ENCODE data around the gene SCYL1. TPM values are rescaled to one million over a fixed set of nuclear protein-coding genes. Genes with fewer than 3 reads are reported as not detected.

SCYL1 gene
- total RNA-seq, 1 experiment from 2014 or later = 54.7 TPM

DNA sequence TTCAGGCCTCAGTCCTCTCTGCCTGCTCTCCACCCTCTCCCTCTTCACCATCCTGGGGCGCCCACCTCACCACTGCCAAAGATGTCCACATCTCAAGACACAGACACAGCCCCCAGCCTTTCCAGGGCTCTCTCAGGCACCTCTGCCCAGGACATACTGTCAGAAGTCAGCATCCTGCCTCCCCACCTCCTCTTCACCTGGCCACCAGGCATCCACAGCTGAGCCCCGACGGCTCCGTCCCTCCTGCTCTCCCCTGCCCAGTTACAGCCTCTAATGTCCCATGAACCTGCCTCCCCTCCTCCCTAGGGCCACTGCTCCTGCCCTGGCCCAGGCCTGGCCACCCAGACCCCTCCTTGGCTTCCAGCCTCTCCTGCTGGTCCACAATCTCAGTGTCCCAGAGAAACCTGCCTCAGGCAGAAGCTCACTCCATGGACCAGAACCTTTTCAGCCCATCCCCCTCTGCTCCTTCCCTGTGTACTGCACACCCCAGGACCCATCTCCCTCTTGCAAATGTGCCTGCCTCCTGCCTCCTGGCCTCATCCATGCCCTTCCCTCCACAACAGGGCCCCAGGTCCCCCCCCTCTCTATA, 30.1 kb downstream of the SCYL1 start:
- H3K27me3 ChIP-seq (ENCODE audit: insufficient read depth, low read length) = no peaks in the 10 kb centered on the region; the same call in 1 of the 2 replicates
- no peak overlapping the region for H3K27ac ChIP-seq (ENCODE audit: insufficient read length, low read depth, low read length)
- no peak overlapping the region for H4K91ac ChIP-seq (ENCODE audit: insufficient read length, low read depth, low read length)
- H3K56ac ChIP-seq (ENCODE audit: insufficient read length, low read depth, low read length) = no peak overlapping the region
- H3K4ac ChIP-seq (ENCODE audit: low read depth, low read length) = no peak overlapping the region
- no peak overlapping the region for H4K8ac ChIP-seq (replicated peaks; ENCODE audit: insufficient read length, low read depth, low read length)
- H3T11ph ChIP-seq (ENCODE audit: low read length) = no peak overlapping the region
- Mint-ChIP-seq H3K4me3 (peak overlapping the region in 1 of 2 experiments; percentile 62; a peak in 2 of 5 replicates), H3K27ac (no peak overlapping the region), H3K9me3 (no peaks in the 10 kb centered on the region; a peak in 1 of 5 replicates), H3K27me3 (ENCODE audit: low read depth) (peaks cover 59% of the 10 kb centered on the region), H3K36me3 (ENCODE audit: insufficient read depth in 1 of 3, low read depth in 3 of 3) (no peaks in the 10 kb centered on the region), H3K4me1 (peaks cover 51 to 67% of the 10 kb centered on the region in 2 experiments)
- no peak overlapping the region for H3K14ac ChIP-seq (ENCODE audit: insufficient read depth, low read length)
- no peak for TF ChIP-seq CTCF (conservative IDR thresholded peaks at IDR 0.05)
- H3K4me2 ChIP-seq (ENCODE audit: insufficient read depth, insufficient read length, low read length) = no peak overlapping the region
- no peak overlapping the region for H3K23ac ChIP-seq (ENCODE audit: insufficient read length, low read depth, low read length)
- no peak overlapping the region for H3K9ac ChIP-seq (ENCODE audit: extremely low read depth, insufficient read length, low read length)
- H3K23me2 ChIP-seq (ENCODE audit: insufficient read length, low read depth, low read length, poor library complexity, severe bottlenecking) = no peaks in the 10 kb centered on the region
- H2BK15ac ChIP-seq (ENCODE audit: low read depth, low read length) = no peak overlapping the region
- WGBS (ENCODE audit: extremely low coverage, insufficient read length, low lambda C conversion rate) = no CpG with 5 or more reads among the region's 4 CpGs
- no peaks in the 10 kb centered on the region for H3K9me3 ChIP-seq (ENCODE audit: control insufficient read depth, low read depth, low read length)
- no peaks in the 10 kb centered on the region for H3K79me2 ChIP-seq (ENCODE audit: insufficient read depth, low read length)
- no peak overlapping the region for H2BK120ac ChIP-seq (ENCODE audit: low read depth, low read length, poor library complexity, severe bottlenecking)
- H3K4me1 ChIP-seq (ENCODE audit: insufficient read depth, low read length) = peaks cover 9% of the 10 kb centered on the region; the same call in 1 of the 2 replicates
- no peak overlapping the region for H2BK20ac ChIP-seq (ENCODE audit: low read depth, low read length, poor library complexity, severe bottlenecking)
- no peaks in the 10 kb centered on the region for H4K20me1 ChIP-seq (ENCODE audit: control insufficient read depth, insufficient read depth, insufficient read length)
- H2AK5ac ChIP-seq (ENCODE audit: insufficient read length, low read length) = no peak overlapping the region
- no peak for DNase-seq
- H2AFZ ChIP-seq (ENCODE audit: low read length) = no peak overlapping the region
- H3K18ac ChIP-seq (ENCODE audit: insufficient read length, low read depth, low read length) = no peak overlapping the region
- no peak overlapping the region for H2BK5ac ChIP-seq (ENCODE audit: insufficient read length, low read length)
- H2BK12ac ChIP-seq (ENCODE audit: insufficient read length, low read depth, low read length) = no peak overlapping the region
- H4K5ac ChIP-seq (ENCODE audit: insufficient read length, low read depth, low read length) = no peak overlapping the region
- H3K79me1 ChIP-seq (ENCODE audit: insufficient read depth, low read depth, low read length, poor library complexity, severe bottlenecking) = no peaks in the 10 kb centered on the region
